GM23338 (cell line): ENCODE measurements around the gene CCNG2. TPM values are rescaled to one million over a fixed set of nuclear protein-coding genes. Genes with fewer than 3 reads are reported as not detected.

Source experiments
- ATAC-seq: fragments of 200-7000 bp; cut with Tn5 transposase; 3 replicates; pipeline ENCODE4 v1.9.1; 2020
- DNase-seq: peaks from one replicate; pipeline ENCODE4 v3.0.0-alpha.2; 2015; ENCODE audit warnings: low spot score
- H2AFZ ChIP-seq: fragments of 200-600 bp; sonication (generic); 2 replicates; pipeline ENCODE4 v1.8.0; 2016; ENCODE audit warnings: antibody characterized with exemption, mild to moderate bottlenecking, moderate library complexity
- H3F3A ChIP-seq: fragments of 200-600 bp; sonication (generic); replicated peaks from 2 replicates; pipeline ENCODE4 v1.8.0; 2017; ENCODE audit warnings: antibody characterized with exemption, mixed run types, low read depth
- H3K27ac ChIP-seq: fragments of 200-600 bp; sonication (generic); 2 replicates; pipeline ENCODE4 v1.6.1; 2016; ENCODE audit warnings: low read depth
- H3K27me3 ChIP-seq: fragments of 200-600 bp; sonication (generic); 2 replicates; pipeline ENCODE4 v1.8.0; 2016; ENCODE audit warnings: mild to moderate bottlenecking, mixed run types, moderate library complexity; ENCODE audit not compliant: insufficient read depth
- H3K36me3 ChIP-seq: fragments of 200-600 bp; sonication (generic); 2 replicates; pipeline ENCODE4 v1.8.0; 2016; ENCODE audit warnings: mild to moderate bottlenecking; ENCODE audit not compliant: insufficient read depth
- H3K4me1 ChIP-seq: fragments of 200-600 bp; sonication (generic); 2 replicates; pipeline ENCODE4 v1.8.0; 2016; ENCODE audit warnings: mild to moderate bottlenecking, moderate library complexity; ENCODE audit not compliant: insufficient read depth
- H3K4me2 ChIP-seq: fragments of 200-600 bp; sonication (generic); 2 replicates; pipeline ENCODE4 v1.7.1; 2017; ENCODE audit warnings: mixed run types
- H3K4me3 ChIP-seq: fragments of 200-600 bp; sonication (generic); 2 replicates; pipeline ENCODE4 v1.6.1; 2016; ENCODE audit warnings: mixed run types
- H3K79me2 ChIP-seq: fragments of 200-600 bp; sonication (generic); replicated peaks from 2 replicates; pipeline ENCODE4 v1.8.0; 2017; ENCODE audit warnings: mild to moderate bottlenecking; ENCODE audit not compliant: insufficient read depth
- H3K9me2 ChIP-seq: fragments of 200-600 bp; sonication (generic); 2 replicates; pipeline ENCODE4 v1.8.0; 2017; ENCODE audit not compliant: insufficient read depth
- H4K20me1 ChIP-seq: fragments of 200-600 bp; sonication (generic); replicated peaks from 2 replicates; pipeline ENCODE4 v1.8.0; 2017; ENCODE audit warnings: mild to moderate bottlenecking; ENCODE audit not compliant: insufficient read depth
- H3K27ac Mint-ChIP-seq: 2 replicates; pipeline ENCODE4 v1.8.0; 2020; ENCODE audit warnings: inconsistent platforms, mild to moderate bottlenecking, moderate library complexity, mixed read lengths
- H3K27me3 Mint-ChIP-seq: 3 replicates; pipeline ENCODE4 v1.8.0; 2022; ENCODE audit warnings: low read depth, mild to moderate bottlenecking, moderate library complexity, mixed read lengths, inconsistent platforms; ENCODE audit not compliant: insufficient read depth, poor library complexity
- H3K36me3 Mint-ChIP-seq: 3 replicates; pipeline ENCODE4 v1.8.0; 2021; ENCODE audit warnings: low read depth, mild to moderate bottlenecking, inconsistent platforms, moderate library complexity, mixed read lengths
- H3K4me1 Mint-ChIP-seq: 3 replicates; pipeline ENCODE4 v1.8.0; 2020; ENCODE audit warnings: mild to moderate bottlenecking, inconsistent platforms, mixed read lengths
- H3K4me3 Mint-ChIP-seq: 3 replicates; pipeline ENCODE4 v1.8.0; 2021; ENCODE audit warnings: moderate library complexity, mild to moderate bottlenecking, inconsistent platforms, mixed read lengths
- H3K9me3 Mint-ChIP-seq: 3 replicates; pipeline ENCODE4 v1.8.0; 2020; ENCODE audit warnings: moderate library complexity, mild to moderate bottlenecking, inconsistent platforms, mixed read lengths
- CREB1 ChIP-seq: fragments of 250-450 bp; sonication (Bioruptor Pico); IDR thresholded peaks from 2 replicates; pipeline ENCODE4 v1.5.0; 2020; ENCODE audit warnings: low read depth, mild to moderate bottlenecking, moderate library complexity
- CTCF ChIP-seq, 2 experiments: fragments of 200-600 bp in 1 of 2; sonication (generic) in 1 of 2; conservative IDR thresholded peaks; 2 replicates each; pipeline versions ENCODE4 v1.5.1 to v1.6.1; 2016 to 2017; ENCODE audit warnings: antibody characterized with exemption in 2 of 2, low read depth in 2 of 2, mild to moderate bottlenecking in 2 of 2, moderate library complexity in 1 of 2
- ETS1 ChIP-seq: IDR thresholded peaks from 2 replicates; pipeline ENCODE4 v1.6.1; 2016; ENCODE audit warnings: antibody characterized with exemption
- EZH2 ChIP-seq: fragments of 200-600 bp; sonication (generic); IDR thresholded peaks from one replicate; pipeline ENCODE4 v1.8.0; 2017; ENCODE audit warnings: antibody characterized with exemption, mild to moderate bottlenecking, low read depth; ENCODE audit not compliant: unreplicated experiment
- EZH2phosphoT487 ChIP-seq: fragments of 200-600 bp; sonication (generic); IDR thresholded peaks from one replicate; pipeline ENCODE4 v1.8.1; 2018; ENCODE audit warnings: antibody characterized with exemption; ENCODE audit not compliant: unreplicated experiment
- NANOG ChIP-seq: IDR thresholded peaks from 2 replicates; pipeline ENCODE4 v1.6.1; 2016; ENCODE audit warnings: antibody characterized with exemption, borderline replicate concordance
- POLR2AphosphoS5 ChIP-seq: IDR thresholded peaks from 2 replicates; pipeline ENCODE4 v1.6.1; 2016; ENCODE audit warnings: antibody characterized with exemption, low read depth
- REST ChIP-seq: IDR thresholded peaks from one replicate; pipeline ENCODE4 v1.6.1; 2018; ENCODE audit warnings: antibody characterized with exemption; ENCODE audit not compliant: unreplicated experiment
- ZNF331 ChIP-seq: fragments of 250-450 bp; sonication (Bioruptor Pico); IDR thresholded peaks from 2 replicates; pipeline ENCODE4 v1.5.0; 2020; ENCODE audit warnings: low read depth, mild to moderate bottlenecking, moderate library complexity
- ZNF462 ChIP-seq: fragments of 250-450 bp; sonication (Bioruptor Pico); IDR thresholded peaks from 2 replicates; pipeline ENCODE4 v1.5.0; 2020; ENCODE audit warnings: mild to moderate bottlenecking, moderate library complexity
- polyA plus RNA-seq: library from polyadenylated mRNA; unstranded; fragments of >200 nt; fragmentation: Nextera tagmentation; extraction: Ambion mirVana; gene quantifications from 2 replicates; pipeline ENCODE4 v1.2.1, GENCODE V29; 2016
- total RNA-seq: library from RNA; depleted of rRNA; stranded (reverse); fragments of >200 nt; shearing (Covaris generic); gene quantifications from 2 replicates; pipeline ENCODE4 v1.2.3, GENCODE V29; 2014

The CCNG2 gene
- total and polyA plus RNA-seq, 2 experiments from 2014 or later, result 7.1 to 16.5 TPM

- TF ChIP-seq REST (no peak), ZNF331 (CRISPR knock-in tag) (no peak), POLR2AphosphoS5 (no peak), EZH2phosphoT487 (no peak)
Observed at GRCh38 chr4:77141964-77142645, 14.9 kb upstream of the CCNG2 start (continued).

GRCh38 chr4:77142646-77143028, 14.4 kb upstream of the CCNG2 start:
- Histone ChIP-seq H3F3A (no peaks in the 10 kb centered on the region), H3K4me3 (no peak overlapping the region), H3K79me2 (no peaks in the 10 kb centered on the region), H3K9me2 (no peaks in the 10 kb centered on the region; the same call in 1 of the 2 replicates), H3K27me3 (no peaks in the 10 kb centered on the region), H3K36me3 (no peaks in the 10 kb centered on the region), H4K20me1 (no peaks in the 10 kb centered on the region), H3K4me1 (peaks cover 7% of the 10 kb centered on the region; the same call in 1 of the 2 replicates), H3K4me2 (no peak overlapping the region), H3K27ac (no peak overlapping the region), H2AFZ (peak overlapping the region; percentile 34; the same call in 1 of the 2 replicates)
- no peak overlapping the region for H3K4me3 Mint-ChIP-seq
- no peak for DNase-seq
- no peak overlapping the region for H3K27ac Mint-ChIP-seq
- H3K27me3 Mint-ChIP-seq, result peaks cover 2% of the 10 kb centered on the region
- ATAC-seq, result no peak
- no peaks in the 10 kb centered on the region for H3K36me3 Mint-ChIP-seq
- H3K9me3 Mint-ChIP-seq, result no peaks in the 10 kb centered on the region
- H3K4me1 Mint-ChIP-seq, result peaks cover 11% of the 10 kb centered on the region
- TF ChIP-seq ETS1 (no peak), CREB1 (CRISPR knock-in tag) (no peak), ZNF462 (CRISPR knock-in tag) (no peak), CTCF (conservative IDR thresholded peaks at IDR 0.05; ENCODE audit: low read depth in 2 of 2) (no peak), EZH2 (no peak), NANOG (no peak)
